NCI-H1105 treated with DMSO at 0.1 percent for 48 hours (cell line): ENCODE data around the gene P3H4.

Experiments used
- DNase-seq: peaks from one replicate; lab custom pipeline; 2025; lab: John Stamatoyannopoulos, UW

P3H4 gene

GRCh38 chr17:41772218-41772585 is 39.5 kb downstream of the P3H4 start:
- no peak for DNase-seq

DNA sequence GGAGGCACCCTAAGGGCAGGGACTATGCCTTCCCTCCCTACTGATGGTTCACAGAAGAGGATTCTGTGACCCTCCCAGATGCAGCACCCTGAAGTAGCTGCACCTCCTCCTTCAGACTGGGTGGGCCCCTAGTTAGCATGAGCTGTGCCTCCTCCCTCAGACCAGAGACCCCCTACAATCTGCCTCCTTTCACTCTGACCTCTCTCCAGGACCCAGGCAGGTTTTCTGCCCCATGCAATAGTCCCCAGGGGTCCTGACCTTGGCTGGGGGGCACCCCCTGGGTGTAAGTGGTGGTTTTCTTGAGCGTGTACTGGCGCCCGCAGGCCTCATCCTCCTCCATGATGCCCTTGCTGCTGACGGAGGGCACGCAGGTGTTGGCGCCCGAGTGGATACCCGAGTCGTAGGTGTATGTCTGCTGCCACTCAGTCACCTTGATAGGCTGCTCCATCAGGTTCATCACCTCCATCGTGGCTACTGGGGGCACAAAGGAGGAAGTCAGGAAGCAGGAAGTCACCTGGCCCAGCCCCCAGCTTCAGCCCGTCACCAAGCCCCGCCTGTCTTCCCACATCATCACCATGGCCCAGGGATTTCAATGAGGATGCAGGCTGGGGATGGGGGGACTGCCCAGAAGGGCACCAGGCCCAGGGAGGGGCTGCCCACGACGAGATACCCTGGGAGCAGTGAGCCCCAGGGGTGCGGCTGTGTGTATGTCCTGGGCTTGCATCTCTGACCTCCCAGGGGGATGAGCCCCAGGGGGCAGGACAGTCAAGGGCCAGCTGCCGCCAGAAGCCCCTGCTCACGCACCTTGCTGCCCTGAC is 40.2 kb downstream of the P3H4 start:
- no peak for DNase-seq

DNA sequence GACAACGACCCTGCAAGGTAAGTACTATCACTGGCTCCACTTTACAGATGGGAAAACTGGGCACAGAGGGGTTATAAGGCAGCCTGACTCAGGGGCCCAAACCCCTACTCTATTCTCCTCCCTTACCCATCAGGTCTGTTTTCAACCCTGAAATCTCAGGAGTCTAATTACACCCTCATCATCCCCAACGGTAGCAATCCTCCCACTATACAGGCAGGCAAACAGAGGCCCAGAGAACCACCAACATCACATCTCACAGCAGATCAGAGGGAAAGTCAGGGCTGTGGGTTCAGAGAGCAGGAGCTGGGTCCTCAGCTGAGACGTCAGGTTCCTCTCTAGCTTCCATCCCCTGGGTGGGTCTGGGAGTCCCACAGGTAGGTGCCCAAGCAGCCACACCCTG is 41.8 kb downstream of the P3H4 start:
- no peak for DNase-seq

GRCh38 chr17:41769346-41769862 is 42.3 kb downstream of the P3H4 start:
- DNase-seq: no peak

GRCh38 chr17:41768682-41769288 is 43.0 kb downstream of the P3H4 start:
- DNase-seq: no peak

DNA sequence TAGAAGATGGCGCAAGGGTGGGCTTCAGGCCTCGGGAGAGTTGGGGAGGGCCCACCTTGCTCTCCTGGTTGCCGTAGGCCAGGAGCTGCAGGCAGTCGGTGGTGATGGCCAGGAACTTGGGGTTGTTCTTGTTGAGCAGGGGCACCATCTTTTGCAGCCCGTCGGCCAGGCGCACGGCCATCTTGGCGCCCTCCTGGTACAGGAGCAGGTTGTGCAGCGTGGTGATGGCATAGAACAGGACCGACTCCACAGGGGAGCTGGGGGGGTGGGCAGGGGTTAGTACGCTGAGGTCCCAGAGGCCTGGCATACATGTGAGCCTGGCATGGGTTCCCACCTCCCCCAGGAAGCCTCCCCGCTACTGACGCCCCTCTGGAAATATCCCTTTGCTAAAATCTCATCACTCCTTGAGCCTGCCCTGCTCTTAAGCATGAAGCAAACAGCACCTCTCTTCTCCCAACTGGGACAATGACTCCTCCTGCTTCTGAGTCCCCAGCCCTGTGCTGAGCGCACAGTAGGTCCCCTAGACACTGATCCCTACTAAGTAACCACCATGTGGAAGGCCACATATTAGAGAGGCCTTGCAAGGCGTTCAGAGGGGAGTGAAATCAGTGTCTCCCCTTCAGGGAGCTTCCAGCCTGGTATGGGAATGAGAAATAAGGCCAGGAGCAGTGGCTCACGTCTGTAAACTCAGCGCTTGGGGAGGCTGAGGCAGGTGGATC is 44.3 kb downstream of the P3H4 start:
- no peak for DNase-seq

GRCh38 chr17:41766135-41766534 is 45.6 kb downstream of the P3H4 start:
- no peak for DNase-seq

- no peak for DNase-seq
Measured at GRCh38 chr17:41763327-41763726, 48.4 kb downstream of the P3H4 start.

DNA sequence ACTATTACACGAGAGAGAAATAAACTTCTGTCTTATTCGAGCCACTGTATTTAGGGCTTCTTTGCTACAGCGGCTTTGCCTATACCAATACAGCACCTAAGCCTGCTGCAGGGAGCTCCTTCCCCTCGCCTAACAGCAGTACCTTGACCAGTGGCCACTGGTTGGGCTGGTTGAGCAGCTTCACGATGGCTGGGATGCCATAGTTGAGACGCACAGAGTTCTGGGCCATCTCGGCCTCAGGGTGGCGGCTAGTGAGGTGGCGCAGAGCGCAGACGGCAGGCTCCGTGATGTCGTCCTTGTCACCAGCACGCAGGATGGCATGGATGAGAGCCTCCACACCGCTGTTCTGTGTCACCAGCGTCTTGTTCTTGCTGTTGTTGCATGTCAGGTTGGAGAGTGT is 48.9 kb downstream of the P3H4 start:
- DNase-seq: no peak

- DNase-seq: no peak
Measured at GRCh38 chr17:41762391-41762790, 49.4 kb downstream of the P3H4 start.

DNA sequence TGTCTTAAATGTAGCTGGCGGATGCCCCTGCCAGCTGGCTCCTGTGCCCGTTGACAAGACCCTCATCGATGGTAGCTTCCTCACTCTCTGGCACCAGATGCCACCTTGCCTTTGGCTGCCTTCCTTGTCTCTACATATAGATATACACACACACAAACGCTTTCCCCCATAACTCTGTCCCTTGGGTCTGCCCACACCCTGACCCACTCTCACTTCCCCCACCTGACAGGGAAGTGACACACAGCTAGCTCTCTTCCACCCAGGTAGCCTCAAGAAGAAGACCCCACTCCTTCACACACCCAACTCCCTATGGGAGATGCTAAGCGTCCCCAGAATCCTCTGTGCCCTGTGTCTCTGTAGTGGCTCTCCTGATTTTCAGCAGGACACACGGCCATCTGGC is 50.9 kb downstream of the P3H4 start:
- DNase-seq: no peak

GRCh38 chr17:41758601-41759000 is 53.1 kb downstream of the P3H4 start:
- DNase-seq: no peak

- DNase-seq: no peak
Measured at GRCh38 chr17:41754066-41754465, 57.7 kb downstream of the P3H4 start.
